ENCODE results near the gene ST3GAL3. TPM values are rescaled to one million over a fixed set of nuclear protein-coding genes. Genes with fewer than 3 reads are reported as not detected.
A peak's percentile ranks its signal among the peaks of the same experiment; 100 is the strongest.

Gene ST3GAL3
- total and polyA plus RNA-seq, 2 donors (not counting 1 experiment from before 2014, with no cell fraction given): 13.7 to 16.3 TPM

GRCh38 chr1:43668956-43669355 is 38.4 kb upstream of the ST3GAL3 start:
- peaks cover 34% of the 10 kb centered on the region for H3K36me3 ChIP-seq (ENCODE audit: control insufficient read depth, insufficient read depth, low read length)
- peaks cover 5% of the 10 kb centered on the region for H3K4me1 ChIP-seq (ENCODE audit: control insufficient read depth, extremely low read depth, insufficient read depth, low read length)
- H3K9ac ChIP-seq (ENCODE audit: insufficient read depth, low read length): no peak overlapping the region
- no peak overlapping the region for H2AFZ ChIP-seq (ENCODE audit: low read length)
- H3K9me3 ChIP-seq (ENCODE audit: control insufficient read depth, insufficient read depth, low read depth, low read length): no peaks in the 10 kb centered on the region
- no peak for TF ChIP-seq EZH2 (IDR thresholded peaks at IDR 0.05; ENCODE audit: low read length, missing control alignments)
- TF ChIP-seq CTCF (conservative IDR thresholded peaks at IDR 0.05 in 1 of 2, IDR thresholded peaks at IDR 0.05 in 1 of 2; ENCODE audit: low read depth in 1 of 2, low read length in 2 of 2): no peak
- H3K4me2 ChIP-seq (ENCODE audit: extremely low read depth, insufficient read depth, low read length): no peak overlapping the region
- H3K79me2 ChIP-seq (ENCODE audit: control insufficient read depth, insufficient read depth, low read length): no peaks in the 10 kb centered on the region
- no peak overlapping the region for H3K27ac ChIP-seq (ENCODE audit: insufficient read depth, low read length)
- H3K27me3 ChIP-seq (ENCODE audit: control insufficient read depth, insufficient read depth, low read length): no peaks in the 10 kb centered on the region
- peak in 1 of 2 donors; percentile 71 for DNase-seq (ENCODE audit: low read depth in 2 of 2)
- H3K4me3 ChIP-seq (replicated peaks in 1 of 4; ENCODE audit: control extremely low read depth in 1 of 4, insufficient read depth in 1 of 4, low read depth in 3 of 4, low read length in 4 of 4): no peak overlapping the region
- H4K20me1 ChIP-seq (ENCODE audit: control insufficient read depth, extremely low read depth, insufficient read depth, low read length): no peaks in the 10 kb centered on the region

DNA sequence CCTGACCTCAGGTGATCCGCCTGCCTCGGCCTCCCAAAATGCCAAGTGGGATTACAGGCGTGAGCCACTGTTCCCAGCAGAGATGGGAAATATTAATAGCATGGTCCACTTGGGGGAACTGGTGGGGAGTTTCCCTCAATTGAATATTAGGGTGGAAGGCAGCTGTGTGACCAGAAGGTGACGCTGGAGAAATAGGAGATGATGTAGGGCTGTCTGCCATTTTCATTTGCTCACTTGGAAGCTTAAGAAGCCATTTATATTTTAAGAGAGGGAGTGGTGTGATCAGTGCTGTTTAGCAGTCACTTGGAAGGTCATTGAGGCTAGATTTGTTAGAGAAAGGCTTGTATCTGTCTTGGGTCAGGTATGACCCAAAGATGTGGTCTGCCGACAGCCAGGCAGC is 37.5 kb upstream of the ST3GAL3 start:
- no peaks in the 10 kb centered on the region for H4K20me1 ChIP-seq (ENCODE audit: control insufficient read depth, extremely low read depth, insufficient read depth, low read length)
- H3K4me1 ChIP-seq (ENCODE audit: control insufficient read depth, extremely low read depth, insufficient read depth, low read length): peaks cover 5% of the 10 kb centered on the region
- H3K79me2 ChIP-seq (ENCODE audit: control insufficient read depth, insufficient read depth, low read length): no peaks in the 10 kb centered on the region
- no peak for DNase-seq (ENCODE audit: low read depth in 2 of 2)
- H3K9ac ChIP-seq (ENCODE audit: insufficient read depth, low read length): no peak overlapping the region
- H3K9me3 ChIP-seq (ENCODE audit: control insufficient read depth, insufficient read depth, low read depth, low read length): no peaks in the 10 kb centered on the region
- H3K36me3 ChIP-seq (ENCODE audit: control insufficient read depth, insufficient read depth, low read length): peaks cover 35% of the 10 kb centered on the region
- TF ChIP-seq CTCF (conservative IDR thresholded peaks at IDR 0.05 in 1 of 2, IDR thresholded peaks at IDR 0.05 in 1 of 2; ENCODE audit: low read depth in 1 of 2, low read length in 2 of 2) (no peak), EZH2 (IDR thresholded peaks at IDR 0.05; ENCODE audit: low read length, missing control alignments) (no peak)
- no peak overlapping the region for H3K4me2 ChIP-seq (ENCODE audit: extremely low read depth, insufficient read depth, low read length)
- no peak overlapping the region for H3K27ac ChIP-seq (ENCODE audit: insufficient read depth, low read length)
- H3K27me3 ChIP-seq (ENCODE audit: control insufficient read depth, insufficient read depth, low read length): no peaks in the 10 kb centered on the region
- H3K4me3 ChIP-seq (replicated peaks in 1 of 4; ENCODE audit: control extremely low read depth in 1 of 4, insufficient read depth in 1 of 4, low read depth in 3 of 4, low read length in 4 of 4): no peak overlapping the region
- H2AFZ ChIP-seq (ENCODE audit: low read length): no peak overlapping the region

DNA sequence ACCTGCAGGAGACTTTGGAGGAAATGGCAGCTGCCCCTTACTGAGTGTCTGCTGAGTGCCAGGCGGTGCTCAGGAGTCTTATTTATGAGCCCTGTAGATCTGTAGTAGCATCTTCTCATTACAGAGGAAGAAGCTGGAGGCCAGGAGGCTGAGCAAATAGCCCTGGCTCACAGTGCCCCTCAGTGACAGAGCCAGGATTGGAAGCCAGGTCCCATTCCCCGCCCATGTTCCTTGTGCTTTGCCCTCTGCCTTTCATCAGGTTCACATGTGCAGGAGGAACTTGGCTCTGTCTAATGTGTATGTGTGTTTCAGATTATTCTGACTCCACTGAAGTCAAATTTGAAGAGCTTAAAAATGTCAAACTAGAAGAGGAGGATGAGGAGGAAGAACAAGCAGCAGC is 36.1 kb upstream of the ST3GAL3 start:
- Histone ChIP-seq H2AFZ (ENCODE audit: low read length) (no peak overlapping the region), H3K27ac (ENCODE audit: insufficient read depth, low read length) (peak overlapping the region; percentile 20), H3K4me2 (ENCODE audit: extremely low read depth, insufficient read depth, low read length) (no peak overlapping the region), H3K9me3 (ENCODE audit: control insufficient read depth, insufficient read depth, low read depth, low read length) (no peaks in the 10 kb centered on the region), H3K27me3 (ENCODE audit: control insufficient read depth, insufficient read depth, low read length) (no peaks in the 10 kb centered on the region), H3K36me3 (ENCODE audit: control insufficient read depth, insufficient read depth, low read length) (peaks cover 34% of the 10 kb centered on the region), H4K20me1 (ENCODE audit: control insufficient read depth, extremely low read depth, insufficient read depth, low read length) (no peaks in the 10 kb centered on the region), H3K79me2 (ENCODE audit: control insufficient read depth, insufficient read depth, low read length) (no peaks in the 10 kb centered on the region), H3K4me3 (replicated peaks in 1 of 4; ENCODE audit: control extremely low read depth in 1 of 4, insufficient read depth in 1 of 4, low read depth in 3 of 4, low read length in 4 of 4) (no peak overlapping the region), H3K4me1 (ENCODE audit: control insufficient read depth, extremely low read depth, insufficient read depth, low read length) (peaks cover 5% of the 10 kb centered on the region), H3K9ac (ENCODE audit: insufficient read depth, low read length) (no peak overlapping the region)
- TF ChIP-seq CTCF (conservative IDR thresholded peaks at IDR 0.05 in 1 of 2, IDR thresholded peaks at IDR 0.05 in 1 of 2; ENCODE audit: low read depth in 1 of 2, low read length in 2 of 2) (no peak), EZH2 (IDR thresholded peaks at IDR 0.05; ENCODE audit: low read length, missing control alignments) (no peak)
- DNase-seq (ENCODE audit: low read depth in 2 of 2): no peak
